Suprapubic skin (tissue), 4 donors: ENCODE data around the gene CUBN.

Source experiments
- CTCF ChIP-seq, 2 donors: fragments of 200-600 bp in 1 of 2; fragments of 450-650 bp in 1 of 2; sonication (generic) in 1 of 2; IDR thresholded peaks; one replicate each; pipeline ENCODE4 v1.5.1; 2016 to 2019; ENCODE audit warnings: antibody characterized with exemption in 2 of 2, mild to moderate bottlenecking in 1 of 2, moderate library complexity in 1 of 2
- EP300 ChIP-seq: sonication (generic); formaldehyde crosslinking; IDR thresholded peaks from one replicate; pipeline ENCODE4 v1.6.1; 2017; ENCODE audit warnings: antibody characterized with exemption
- POLR2A ChIP-seq, 2 donors: fragments of 450-650 bp; IDR thresholded peaks; one replicate each; pipeline ENCODE4 v1.6.1; 2017; ENCODE audit warnings: antibody characterized with exemption in 2 of 2, mild to moderate bottlenecking in 2 of 2, moderate library complexity in 2 of 2
- POLR2AphosphoS5 ChIP-seq, 3 donors: sonication (generic); formaldehyde crosslinking; IDR thresholded peaks; one replicate each; pipeline ENCODE4 v1.6.1; 2017; ENCODE audit warnings: antibody characterized with exemption in 3 of 3

DNA sequence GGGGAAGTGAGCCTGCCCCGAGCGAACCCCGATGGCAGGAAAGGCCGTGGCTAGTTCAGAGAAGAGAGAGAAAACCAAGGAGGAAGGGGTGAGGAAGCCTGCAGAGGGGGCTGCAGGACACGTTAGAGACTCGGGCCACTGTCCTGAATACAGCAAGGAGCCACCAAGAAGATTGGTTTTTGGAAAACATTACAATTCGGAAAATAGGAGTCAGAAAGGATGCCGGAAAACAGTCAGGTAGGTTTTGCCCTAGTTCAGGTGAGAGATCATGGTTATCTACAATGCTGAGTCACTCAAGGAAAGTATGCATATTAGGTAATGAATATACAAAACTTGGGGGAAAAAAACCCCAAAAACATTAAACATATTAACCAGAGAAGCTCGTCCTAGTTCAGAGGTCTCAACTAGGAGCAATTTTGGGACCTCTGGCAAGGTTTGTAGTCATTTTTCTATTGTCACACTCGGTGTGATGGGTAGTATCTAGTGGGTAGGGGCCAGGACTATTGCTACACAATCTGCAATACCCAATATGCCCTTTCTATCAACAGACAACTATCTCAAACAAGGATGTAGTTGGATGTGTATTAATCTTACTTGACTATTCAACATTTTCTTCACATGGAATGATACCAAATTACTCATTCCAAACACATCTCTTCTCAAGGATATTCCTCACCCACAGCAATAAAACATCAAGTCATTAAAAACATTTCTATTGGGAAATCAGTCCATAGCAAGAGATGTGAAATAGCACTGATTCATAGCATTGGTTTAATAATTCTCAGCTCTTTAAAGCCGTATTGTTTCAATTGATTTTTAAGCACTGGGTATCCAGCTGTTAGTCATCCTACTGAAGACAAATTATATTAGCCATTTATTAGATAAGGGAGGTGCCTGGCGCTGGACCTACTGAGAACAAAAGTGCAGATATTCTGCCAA lies 238.0 kb downstream of the CUBN start:
- TF ChIP-seq EP300: no peak
- no peak for TF ChIP-seq POLR2A (IDR thresholded peaks at IDR 0.05)
- no peak for TF ChIP-seq POLR2AphosphoS5 (IDR thresholded peaks at IDR 0.05)
- peak; percentile 10 to 48 for TF ChIP-seq CTCF (IDR thresholded peaks at IDR 0.05)
